B cell (primary cell): ENCODE data around the gene EPHB6. TPM values are rescaled to one million over a fixed set of nuclear protein-coding genes. Genes with fewer than 3 reads are reported as not detected.

ENCODE experiments used
- ATAC-seq: fragments of 200-7000 bp; cut with Tn5 transposase; one replicate; pipeline ENCODE4 v1.10.0; 2021; ENCODE audit warnings: low read depth, mild to moderate bottlenecking, moderate number of reproducible peaks, moderate library complexity
- CTCF ChIA-PET: fragments of 350-600 bp; sonication (Branson Sonifier 250); formaldehyde crosslinking; loops from one replicate; lab custom pipeline; 2021; ENCODE audit warnings: antibody characterized with exemption, inconsistent platforms; lab: Charles Lee
- POLR2A ChIA-PET: fragments of 350-600 bp; sonication (Branson Sonifier 250); formaldehyde crosslinking; loops from one replicate; lab custom pipeline; 2021; ENCODE audit warnings: antibody characterized with exemption; lab: Charles Lee
- DNase-seq: peaks from one replicate; pipeline ENCODE4 v3.0.0; 2013
- H2AFZ ChIP-seq: 2 replicates; pipeline ENCODE4 v1.6.1; 2012; ENCODE audit warnings: mild to moderate bottlenecking, low read depth, low read length; ENCODE audit not compliant: insufficient read depth, poor library complexity, severe bottlenecking
- H3K27ac ChIP-seq, 2 donors: 1 replicate in 1 of 2; 2 replicates in 1 of 2; pipeline ENCODE4 v1.5.1; 2012 to 2013; ENCODE audit warnings: low read length in 2 of 2, mild to moderate bottlenecking in 2 of 2, moderate library complexity in 1 of 2
- H3K27me3 ChIP-seq, 4 experiments: fragments of 200-600 bp in 1 of 4; sonication (generic) in 1 of 4; replicated peaks in 1 of 4; 1 replicate in 2 of 4; 2 replicates in 2 of 4; pipeline versions ENCODE4 v1.6.1 to v1.7.0; 2013 to 2016; ENCODE audit warnings: low read length in 3 of 4, mild to moderate bottlenecking in 2 of 4, mixed read lengths in 1 of 4, moderate library complexity in 1 of 4; ENCODE audit not compliant: insufficient read depth in 4 of 4, control insufficient read depth in 3 of 4; ENCODE audit errors: control extremely low read depth in 1 of 4
- H3K36me3 ChIP-seq, 2 experiments: replicated peaks in 1 of 2; 1 replicate in 1 of 2; 2 replicates in 1 of 2; pipeline versions ENCODE4 v1.6.1 to v1.7.1; 2013; ENCODE audit warnings: low read length in 1 of 2; ENCODE audit not compliant: insufficient read depth in 2 of 2, control insufficient read depth in 1 of 2; ENCODE audit errors: control extremely low read depth in 1 of 2, extremely low read depth in 1 of 2
- H3K4me1 ChIP-seq, 2 donors: fragments of 200-600 bp in 1 of 2; sonication (generic) in 1 of 2; 1 replicate in 1 of 2; 2 replicates in 1 of 2; pipeline versions ENCODE4 v1.5.1 to v1.6.1; 2013 to 2017; ENCODE audit warnings: low read length in 2 of 2; ENCODE audit not compliant: control insufficient read depth in 2 of 2, insufficient read depth in 2 of 2
- H3K4me2 ChIP-seq: replicated peaks from 2 replicates; pipeline ENCODE3; 2012; ENCODE audit warnings: mild to moderate bottlenecking, low read depth, low read length; ENCODE audit not compliant: poor library complexity, severe bottlenecking
- H3K4me3 ChIP-seq, 5 experiments: fragments of 200-600 bp in 1 of 5; sonication (generic) in 1 of 5; 1 replicate in 3 of 5; 2 replicates in 2 of 5; pipeline versions ENCODE4 v1.5.1 to v1.7.0; 2011 to 2016; ENCODE audit warnings: low read length in 4 of 5, mild to moderate bottlenecking in 4 of 5, low read depth in 2 of 5, control low read depth in 1 of 5, moderate library complexity in 1 of 5; ENCODE audit not compliant: insufficient read depth in 1 of 5; ENCODE audit errors: control extremely low read depth in 1 of 5, extremely low read depth in 1 of 5
- H3K79me2 ChIP-seq: fragments of 200-600 bp; sonication (generic); one replicate; pipeline ENCODE4 v1.6.0; 2016; ENCODE audit warnings: low read length; ENCODE audit not compliant: control insufficient read depth, insufficient read depth
- H3K9ac ChIP-seq: fragments of 200-600 bp; sonication (generic); 2 replicates; pipeline ENCODE4 v1.6.1; 2017; ENCODE audit warnings: mild to moderate bottlenecking, low read length, moderate library complexity
- H3K9me3 ChIP-seq, 3 donors: one replicate each; pipeline versions ENCODE4 v1.6.1 to v1.7.1; 2013; ENCODE audit warnings: low read length in 2 of 3; ENCODE audit not compliant: control insufficient read depth in 2 of 3, insufficient read depth in 1 of 3; ENCODE audit errors: control extremely low read depth in 1 of 3
- H4K20me1 ChIP-seq: 2 replicates; pipeline ENCODE4 v1.6.0; 2012; ENCODE audit warnings: mild to moderate bottlenecking, low read length; ENCODE audit not compliant: insufficient read depth, control insufficient read depth, poor library complexity, severe bottlenecking
- H3K27ac Mint-ChIP-seq: one replicate; pipeline ENCODE4 v1.8.0; 2021; ENCODE audit warnings: mixed read lengths
- H3K27me3 Mint-ChIP-seq: one replicate; pipeline ENCODE4 v1.8.0; 2021; ENCODE audit warnings: mixed read lengths
- H3K4me1 Mint-ChIP-seq: one replicate; pipeline ENCODE4 v1.8.0; 2021; ENCODE audit warnings: mixed read lengths
- H3K4me3 Mint-ChIP-seq: one replicate; pipeline ENCODE4 v1.8.0; 2021; ENCODE audit warnings: mixed read lengths
- H3K9me3 Mint-ChIP-seq: one replicate; pipeline ENCODE4 v1.8.0; 2022; ENCODE audit warnings: mixed read lengths; ENCODE audit not compliant: insufficient read depth
- EZH2 ChIP-seq: IDR thresholded peaks from 2 replicates; pipeline ENCODE4 v1.6.1; 2012; ENCODE audit warnings: borderline replicate concordance, low read depth, mild to moderate bottlenecking, moderate library complexity, low read length; ENCODE audit not compliant: insufficient read depth, poor library complexity, severe bottlenecking
- WGBS: methylation state at CpG from one replicate; pipeline ENCODE4 v1.1.5; 2013; ENCODE audit warnings: missing lambda C conversion rate; ENCODE audit not compliant: insufficient coverage; 5-methylcytosine and 5-hydroxymethylcytosine counted together
- intact Hi-C: fragments of 100-400 bp; cut with micrococcal nuclease; formaldehyde crosslinking; loops from one replicate; pipeline ENCODE4 v1.10.0; 2022
- polyA plus RNA-seq: library from polyadenylated mRNA; depleted of rRNA; stranded (reverse); fragments of >200 nt; gene quantifications from 2 replicates; pipeline ENCODE4 v1.2.3, GENCODE V29; 2012
- total RNA-seq, 2 donors: library from RNA; stranded (reverse); fragments of 120-200 nt in 1 of 2; gene quantifications; 1 replicate in 1 of 2; 2 replicates in 1 of 2; pipeline versions ENCODE4 v1.2.3 to v1.2.4, GENCODE V29; 2013 to 2022
- TF ChIP-seq, protein P1 (sequence below): fragments of 200-600 bp; IDR thresholded peaks from one replicate; pipeline ENCODE4 v1.8.0; 2022; ENCODE audit warnings: antibody characterized with exemption, mild to moderate bottlenecking

The EPHB6 gene
- total and polyA plus RNA-seq, 2 donors (not counting 1 experiment from before 2014, with no cell fraction given) = 65.3 to 69.6 TPM

DNA sequence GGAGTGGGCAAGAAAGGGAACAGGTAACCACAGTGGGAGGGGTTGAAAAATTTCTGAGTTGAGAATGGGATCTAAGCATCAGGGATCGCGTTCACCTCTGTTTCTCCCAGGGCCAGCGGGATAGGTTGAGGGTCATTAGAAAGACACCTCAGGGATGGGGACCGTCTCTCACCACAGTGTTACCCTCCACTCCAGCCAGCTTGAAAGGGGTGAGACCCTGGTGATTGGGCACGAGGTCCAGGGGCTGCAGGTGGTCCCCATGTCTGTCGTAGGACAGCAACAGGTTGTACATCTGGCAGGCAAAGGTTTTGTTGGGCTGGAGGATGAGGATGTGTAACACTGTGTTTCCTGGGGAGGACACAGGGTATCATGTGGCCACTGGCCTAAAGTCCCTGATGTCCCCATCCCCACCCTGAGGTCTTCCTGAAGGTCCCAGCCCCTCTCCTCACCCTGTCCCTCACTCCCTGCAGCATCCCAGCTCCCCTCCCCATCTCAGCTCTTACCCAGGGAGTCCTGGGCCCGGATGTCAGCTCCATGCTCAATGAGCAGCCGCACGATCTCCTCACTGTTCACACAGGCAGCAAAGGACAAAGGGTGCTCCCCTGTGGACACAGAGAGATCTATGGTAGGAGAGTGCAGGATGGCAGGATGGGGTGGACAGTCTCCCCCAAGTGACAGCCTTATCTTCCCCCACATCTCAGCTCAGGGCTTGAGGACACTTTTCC is 21.5 kb downstream of the EPHB6 start:
- Histone ChIP-seq H2AFZ (no peak overlapping the region), H3K27me3 (peaks cover 0 to 5% (median 0%) of the 10 kb centered on the region in 4 experiments), H3K36me3 (peaks cover 0 to 6% of the 10 kb centered on the region in 2 experiments), H3K27ac (no peak overlapping the region), H3K9me3 (peaks cover 0 to 15% (median 0%) of the 10 kb centered on the region in 3 donors), H3K79me2 (no peaks in the 10 kb centered on the region), H3K9ac (no peak overlapping the region), H4K20me1 (no peaks in the 10 kb centered on the region), H3K4me1 (no peaks in the 10 kb centered on the region), H3K4me3 (no peak overlapping the region), H3K4me2 (no peak overlapping the region)
- Mint-ChIP-seq H3K4me1 (no peaks in the 10 kb centered on the region), H3K27me3 (peaks cover 13% of the 10 kb centered on the region), H3K9me3 (no peaks in the 10 kb centered on the region), H3K27ac (no peak overlapping the region), H3K4me3 (no peak overlapping the region)
- POLR2A ChIA-PET = no interaction called here
- CTCF ChIA-PET = interaction anchor here (0.6 to 1.1 kb wide), 3 partner anchors 22 to 244 kb away, joined by 3 to 4 read pairs (median 4); partner anchors contain the start of gene EPHB6
- 100% methylated on average over 2 of the region's 9 CpGs for WGBS
- ATAC-seq (no peak), DNase-seq (no peak)
- no peak for TF ChIP-seq EZH2
- TF ChIP-seq, protein P1, sequence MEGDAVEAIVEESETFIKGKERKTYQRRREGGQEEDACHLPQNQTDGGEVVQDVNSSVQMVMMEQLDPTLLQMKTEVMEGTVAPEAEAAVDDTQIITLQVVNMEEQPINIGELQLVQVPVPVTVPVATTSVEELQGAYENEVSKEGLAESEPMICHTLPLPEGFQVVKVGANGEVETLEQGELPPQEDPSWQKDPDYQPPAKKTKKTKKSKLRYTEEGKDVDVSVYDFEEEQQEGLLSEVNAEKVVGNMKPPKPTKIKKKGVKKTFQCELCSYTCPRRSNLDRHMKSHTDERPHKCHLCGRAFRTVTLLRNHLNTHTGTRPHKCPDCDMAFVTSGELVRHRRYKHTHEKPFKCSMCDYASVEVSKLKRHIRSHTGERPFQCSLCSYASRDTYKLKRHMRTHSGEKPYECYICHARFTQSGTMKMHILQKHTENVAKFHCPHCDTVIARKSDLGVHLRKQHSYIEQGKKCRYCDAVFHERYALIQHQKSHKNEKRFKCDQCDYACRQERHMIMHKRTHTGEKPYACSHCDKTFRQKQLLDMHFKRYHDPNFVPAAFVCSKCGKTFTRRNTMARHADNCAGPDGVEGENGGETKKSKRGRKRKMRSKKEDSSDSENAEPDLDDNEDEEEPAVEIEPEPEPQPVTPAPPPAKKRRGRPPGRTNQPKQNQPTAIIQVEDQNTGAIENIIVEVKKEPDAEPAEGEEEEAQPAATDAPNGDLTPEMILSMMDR = no peak
- intact Hi-C loops = no loop called here
